ENCODE data around the gene UMODL1.

- TF ChIP-seq TSHZ1 (tag by site-specific recombination; IDR thresholded peaks at IDR 0.05; ENCODE audit: borderline replicate concordance): no peak
- no peak for TF ChIP-seq ZNF416 (tag by site-specific recombination; IDR thresholded peaks at IDR 0.05)
- no peak for TF ChIP-seq CTCF (tag by site-specific recombination; IDR thresholded peaks at IDR 0.05)
- TF ChIP-seq, protein P1, sequence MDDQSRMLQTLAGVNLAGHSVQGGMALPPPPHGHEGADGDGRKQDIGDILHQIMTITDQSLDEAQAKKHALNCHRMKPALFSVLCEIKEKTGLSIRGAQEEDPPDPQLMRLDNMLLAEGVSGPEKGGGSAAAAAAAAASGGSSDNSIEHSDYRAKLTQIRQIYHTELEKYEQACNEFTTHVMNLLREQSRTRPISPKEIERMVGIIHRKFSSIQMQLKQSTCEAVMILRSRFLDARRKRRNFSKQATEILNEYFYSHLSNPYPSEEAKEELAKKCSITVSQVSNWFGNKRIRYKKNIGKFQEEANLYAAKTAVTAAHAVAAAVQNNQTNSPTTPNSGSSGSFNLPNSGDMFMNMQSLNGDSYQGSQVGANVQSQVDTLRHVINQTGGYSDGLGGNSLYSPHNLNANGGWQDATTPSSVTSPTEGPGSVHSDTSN (CRISPR knock-in tag; IDR thresholded peaks at IDR 0.05): no peak
- no peak for TF ChIP-seq ZNF16 (tag by site-specific recombination; IDR thresholded peaks at IDR 0.05; ENCODE audit: low read depth)
- no peak for TF ChIP-seq ZNF146 (tag by site-specific recombination; IDR thresholded peaks at IDR 0.05)
- no peak for TF ChIP-seq ZNF624 (tag by site-specific recombination; IDR thresholded peaks at IDR 0.05)
- TF ChIP-seq ZNF121 (tag by site-specific recombination; IDR thresholded peaks at IDR 0.05): no peak
- TF ChIP-seq KLF8 (tag by site-specific recombination; IDR thresholded peaks at IDR 0.05): no peak
- no peak for TF ChIP-seq YY1 (tag by site-specific recombination; IDR thresholded peaks at IDR 0.05)
- TF ChIP-seq ZNF184 (tag by site-specific recombination; IDR thresholded peaks at IDR 0.05): no peak
- TF ChIP-seq ZNF311 (tag by site-specific recombination; IDR thresholded peaks at IDR 0.05; ENCODE audit: borderline replicate concordance): no peak
These were observed 33.6 kb upstream of the UMODL1 start for GRCh38 chr21:42037516-42037915.

All from HEK293 (cell line).